Body of pancreas (tissue), 4 donors: Measurements from ENCODE around the gene PRM1.

ENCODE experiments used
- CTCF ChIP-seq, 7 experiments: fragments of 450-650 bp in 4 of 7; fragments of 200-600 bp in 3 of 7; sonication (generic) in 3 of 7; IDR thresholded peaks; one replicate each; pipeline ENCODE4 v1.5.1; 2016 to 2019; ENCODE audit warnings: antibody characterized with exemption in 7 of 7
- POLR2A ChIP-seq, 3 donors: fragments of 450-650 bp; IDR thresholded peaks; one replicate each; pipeline ENCODE4 v1.6.1; 2016; ENCODE audit warnings: antibody characterized with exemption in 3 of 3, mild to moderate bottlenecking in 2 of 3

GRCh38 chr16:11325404-11326083, 44.4 kb upstream of the PRM1 start:
- TF ChIP-seq POLR2A (IDR thresholded peaks at IDR 0.05) (no peak), CTCF (IDR thresholded peaks at IDR 0.05) (no peak)
